Heart right ventricle (tissue), 16 donors: ENCODE data around the gene LEFTY1. TPM values are rescaled to one million over a fixed set of nuclear protein-coding genes. Genes with fewer than 3 reads are reported as not detected.
A peak's percentile ranks its signal among the peaks of the same experiment; 100 is the strongest.
"Not testable (repeated sequence)": the region's sequence is repeated elsewhere in the genome, so short reads cannot be mapped to it uniquely, and the experiment has no call there.

Experiments
- ATAC-seq, 8 donors: fragments of 200-7000 bp; cut with Tn5 transposase; one replicate each; pipeline ENCODE4 v1.9.1; 2020; ENCODE audit warnings: mild to moderate bottlenecking in 8 of 8, moderate library complexity in 8 of 8, moderate number of reproducible peaks in 1 of 8
- DNase-seq, 2 donors: peaks; one replicate each; pipeline ENCODE4 v3.0.0-alpha.2; 2020
- H3K27ac ChIP-seq, 10 donors: fragments of 200-600 bp; sonication (generic) in 2 of 10; one replicate each; pipeline versions ENCODE4 v1.5.0 to v1.8.0; 2020 to 2022; ENCODE audit warnings: mild to moderate bottlenecking in 3 of 10
- H3K27me3 ChIP-seq, 7 donors: fragments of 200-600 bp; one replicate each; pipeline ENCODE4 v1.8.0; 2021 to 2022; ENCODE audit warnings: mild to moderate bottlenecking in 2 of 7
- H3K36me3 ChIP-seq, 9 donors: fragments of 200-600 bp; sonication (generic) in 1 of 9; one replicate each; pipeline versions ENCODE4 v1.5.0 to v1.8.0; 2020 to 2022; ENCODE audit warnings: mild to moderate bottlenecking in 2 of 9
- H3K4me1 ChIP-seq, 9 donors: fragments of 200-600 bp; sonication (generic) in 1 of 9; one replicate each; pipeline versions ENCODE4 v1.5.0 to v1.8.0; 2020 to 2022; ENCODE audit warnings: mild to moderate bottlenecking in 4 of 9
- H3K4me3 ChIP-seq, 10 donors: fragments of 200-600 bp; sonication (generic) in 2 of 10; one replicate each; pipeline versions ENCODE4 v1.5.0 to v1.8.0; 2020 to 2022; ENCODE audit warnings: mild to moderate bottlenecking in 7 of 10, moderate library complexity in 2 of 10
- H3K9me3 ChIP-seq, 11 donors: fragments of 200-600 bp in 10 of 11; sonication (generic) in 2 of 11; one replicate each; pipeline versions ENCODE4 v1.5.0 to v1.8.0; 2013 to 2022; ENCODE audit warnings: mild to moderate bottlenecking in 2 of 11, control low read depth in 1 of 11, moderate library complexity in 1 of 11
- WGBS, 2 donors: extraction: QIAGEN DNeasy Blood & Tissue Kit; methylation state at CpG; one replicate each; pipeline ENCODE4 v1.1.7; 2013; ENCODE audit warnings: inconsistent platforms in 1 of 2; 5-methylcytosine and 5-hydroxymethylcytosine counted together
- intact Hi-C, 10 donors: fragments of 100-400 bp; cut with DNase I; formaldehyde crosslinking; loops; one replicate each; pipeline versions ENCODE4 v1.11.1 to v1.14.2; 2022
- long read RNA-seq, 3 donors: library from polyadenylated mRNA; unstranded; transcript quantifications; one replicate each; pipeline ENCODE4 v2.0.0, GENCODE V29; 2020 to 2021
- polyA plus RNA-seq, 2 donors: library from polyadenylated mRNA; stranded (reverse); fragments of 200-250 nt; gene quantifications; one replicate each; pipeline ENCODE4 v1.2.3, GENCODE V29; 2013
- total RNA-seq, 10 donors: library from RNA; stranded (reverse); fragmentation: NEBNext Ultra II Directional in 3 of 10; extraction: Animal tissue kit (Norgen Biotek cat#: 25700) in 3 of 10; gene quantifications; one replicate each; pipeline versions ENCODE4 v1.2.1 to v1.2.4, GENCODE V29; 2021 to 2023
- TF ChIP-seq, protein P1 (sequence below), 9 donors: fragments of 200-600 bp; sonication (generic) in 2 of 9; IDR thresholded peaks; one replicate each; pipeline versions ENCODE4 v1.5.0 to v1.8.0; 2021 to 2022; ENCODE audit warnings: antibody characterized with exemption in 9 of 9, mild to moderate bottlenecking in 5 of 9, moderate library complexity in 1 of 9
- donor health status: Arrhythmogenic right ventricular cardiomyopathy.
- donor health status: ischemic (EF 13 %, LVEDD 7.1; RV severe dilation, severe dysfunction).
- donor health status: healthy with polysubstance abuse.
- donor health status: DM: no; HTN: yes; CAD: no.
- donor health status: DM: no; HTN: no; CAD: no.
- donor health status: ischemic (EF 25% LVEDD 6.9; RV normal size, moderate dysfunction).
- donor health status: ischemic (EF 25% LVEDD 5.7; RV mildly dilated, moderate dysfunction).
- donor health status: healthy.
- donor health status: DM: yes; HTN: yes; CAD: no.
- donor health status: Ischemic cardiomyopathy.
- donor health status: ischemic (EF 35%, LVEDD 5.7; RV mildly dilated, moderate dysfunction).
- donor health status: nonischemic (EF 11% LVEDD 7.7; RV severe dilation, severe dysfunction).
- donor health status: DM: yes; HTN: yes; CAD: no.
- donor health status: PGD.
- donor health status: ischemic (EF 29% LVEDD 5.4; RV normal size, mild dysfunction).
- donor health status: nonischemic (EF 23%, LVEDD 6.1; RV moderate dilation, normal function).

Gene LEFTY1, protein sequence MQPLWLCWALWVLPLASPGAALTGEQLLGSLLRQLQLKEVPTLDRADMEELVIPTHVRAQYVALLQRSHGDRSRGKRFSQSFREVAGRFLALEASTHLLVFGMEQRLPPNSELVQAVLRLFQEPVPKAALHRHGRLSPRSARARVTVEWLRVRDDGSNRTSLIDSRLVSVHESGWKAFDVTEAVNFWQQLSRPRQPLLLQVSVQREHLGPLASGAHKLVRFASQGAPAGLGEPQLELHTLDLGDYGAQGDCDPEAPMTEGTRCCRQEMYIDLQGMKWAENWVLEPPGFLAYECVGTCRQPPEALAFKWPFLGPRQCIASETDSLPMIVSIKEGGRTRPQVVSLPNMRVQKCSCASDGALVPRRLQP
- total RNA-seq, result under 1 TPM in 7 of 10 donors, not detected in 3; 0.15 to 0.57 (median 0.25) TPM
- under 1 TPM; 0.15 to 0.77 TPM for polyA plus RNA-seq
- long read RNA-seq, donor 1, result 0 reads
- long read RNA-seq, donor 2, partial matches to known transcripts, result 0 of 1 reads
- long read RNA-seq, donor 2, other reads (novel, unspliced or antisense), result 0 of 1 reads
- long read RNA-seq, donor 3, result 0 reads

GRCh38 chr1:225888898-225889601 lies at the start of gene LEFTY1:
LEFTY1 (minus strand) TSS chr1:225889146; CDS start chr1:225889066, 80 bp downstream.
- 69 to 70% methylated on average over 11 of the region's 11 CpGs for WGBS, 2 donors
- intact Hi-C loops, result no loop called here
- DNase-seq (no peak), ATAC-seq (peak; percentile 21 to 74 (median 42))
- TF ChIP-seq, protein P1, sequence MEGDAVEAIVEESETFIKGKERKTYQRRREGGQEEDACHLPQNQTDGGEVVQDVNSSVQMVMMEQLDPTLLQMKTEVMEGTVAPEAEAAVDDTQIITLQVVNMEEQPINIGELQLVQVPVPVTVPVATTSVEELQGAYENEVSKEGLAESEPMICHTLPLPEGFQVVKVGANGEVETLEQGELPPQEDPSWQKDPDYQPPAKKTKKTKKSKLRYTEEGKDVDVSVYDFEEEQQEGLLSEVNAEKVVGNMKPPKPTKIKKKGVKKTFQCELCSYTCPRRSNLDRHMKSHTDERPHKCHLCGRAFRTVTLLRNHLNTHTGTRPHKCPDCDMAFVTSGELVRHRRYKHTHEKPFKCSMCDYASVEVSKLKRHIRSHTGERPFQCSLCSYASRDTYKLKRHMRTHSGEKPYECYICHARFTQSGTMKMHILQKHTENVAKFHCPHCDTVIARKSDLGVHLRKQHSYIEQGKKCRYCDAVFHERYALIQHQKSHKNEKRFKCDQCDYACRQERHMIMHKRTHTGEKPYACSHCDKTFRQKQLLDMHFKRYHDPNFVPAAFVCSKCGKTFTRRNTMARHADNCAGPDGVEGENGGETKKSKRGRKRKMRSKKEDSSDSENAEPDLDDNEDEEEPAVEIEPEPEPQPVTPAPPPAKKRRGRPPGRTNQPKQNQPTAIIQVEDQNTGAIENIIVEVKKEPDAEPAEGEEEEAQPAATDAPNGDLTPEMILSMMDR (IDR thresholded peaks at IDR 0.05), result no peak
- H3K4me1 ChIP-seq, result peaks cover 0 to 30% (median 3%) of the 10 kb centered on the region in 9 donors
- no peaks in the 10 kb centered on the region for H3K9me3 ChIP-seq
- H3K27me3 ChIP-seq, result no peaks in the 10 kb centered on the region
- no peak within 1 kb of the TSS for H3K4me3 ChIP-seq
- no peaks in the 10 kb centered on the region for H3K36me3 ChIP-seq
- H3K27ac ChIP-seq, result peak within 1 kb of the TSS in 2 of 10 donors; percentile 7 to 16

- TF ChIP-seq, protein P1 (IDR thresholded peaks at IDR 0.05), result no peak
Measured at GRCh38 chr1:225937048-225937968, 48.4 kb upstream of the LEFTY1 start.

GRCh38 chr1:225936523-225936922 lies 47.6 kb upstream of the LEFTY1 start:
- H3K9me3 ChIP-seq, result no peaks in the 10 kb centered on the region
- intact Hi-C loops, result no loop called here
- TF ChIP-seq, protein P1 (IDR thresholded peaks at IDR 0.05), result no peak
- H3K27ac ChIP-seq, result no peak overlapping the region
- H3K36me3 ChIP-seq, result no peaks in the 10 kb centered on the region
- no peak overlapping the region for H3K4me3 ChIP-seq
- no peak for ATAC-seq
- H3K27me3 ChIP-seq, result no peaks in the 10 kb centered on the region
- DNase-seq, result no peak
- 67 to 76% methylated on average over 3 of the region's 3 CpGs for WGBS, 2 donors
- H3K4me1 ChIP-seq, result peaks cover 5 to 22% (median 17%) of the 10 kb centered on the region in 9 donors

More at GRCh38 chr1:225937048-225937968, 48.4 kb upstream of the LEFTY1 start:
- DNase-seq (no peak), ATAC-seq (no peak)
- H3K4me1 ChIP-seq, result peaks cover 10 to 30% (median 24%) of the 10 kb centered on the region in 9 donors
- H3K27ac ChIP-seq, result no peak overlapping the region
- no peaks in the 10 kb centered on the region for H3K36me3 ChIP-seq
- WGBS, 2 donors, result 95% methylated on average over 21 of the region's 21 CpGs
- no peaks in the 10 kb centered on the region for H3K27me3 ChIP-seq
- intact Hi-C loops, result no loop called here
- no peaks in the 10 kb centered on the region for H3K9me3 ChIP-seq
- no peak overlapping the region for H3K4me3 ChIP-seq

DNA sequence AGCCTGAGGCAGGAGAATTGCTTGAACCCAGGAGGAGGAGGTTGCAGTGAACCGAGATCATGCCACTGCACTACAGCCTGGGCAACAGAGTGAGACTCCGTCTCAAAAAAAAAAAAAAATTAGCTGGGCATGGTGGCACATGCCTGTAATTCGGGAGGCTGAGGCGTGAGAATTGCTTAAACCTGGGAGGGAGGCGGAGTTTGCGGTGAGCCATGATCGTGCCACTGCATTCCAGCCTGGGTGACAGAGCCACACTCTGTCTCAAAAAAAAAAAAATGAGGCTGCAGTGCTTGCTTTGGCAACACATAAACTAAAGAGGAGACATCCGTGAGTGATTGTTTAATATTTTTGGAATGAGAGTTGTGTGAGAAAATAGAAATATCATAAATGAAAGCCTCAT lies 47.1 kb upstream of the LEFTY1 start:
- H3K27ac ChIP-seq, H3K4me3 ChIP-seq, H3K9me3 ChIP-seq, DNase-seq, ATAC-seq, H3K36me3 ChIP-seq, H3K27me3 ChIP-seq, intact Hi-C loops: not testable (repeated sequence)
- H3K4me1 ChIP-seq, result peaks cover under 1 to 17% (median 12%) of the 10 kb centered on the region in 9 donors
- 90 to 93% methylated on average over 8 of the region's 8 CpGs for WGBS, 2 donors
